GM23338 (cell line): ENCODE results near the gene ARID3A. TPM values are rescaled to one million over a fixed set of nuclear protein-coding genes. Genes with fewer than 3 reads are reported as not detected.

ENCODE experiments used
- ATAC-seq: fragments of 200-7000 bp; cut with Tn5 transposase; 3 replicates; pipeline ENCODE4 v1.9.1; 2020
- DNase-seq: peaks from one replicate; pipeline ENCODE4 v3.0.0-alpha.2; 2015; ENCODE audit warnings: low spot score
- H2AFZ ChIP-seq: fragments of 200-600 bp; sonication (generic); 2 replicates; pipeline ENCODE4 v1.8.0; 2016; ENCODE audit warnings: antibody characterized with exemption, mild to moderate bottlenecking, moderate library complexity
- H3F3A ChIP-seq: fragments of 200-600 bp; sonication (generic); replicated peaks from 2 replicates; pipeline ENCODE4 v1.8.0; 2017; ENCODE audit warnings: antibody characterized with exemption, mixed run types, low read depth
- H3K27ac ChIP-seq: fragments of 200-600 bp; sonication (generic); 2 replicates; pipeline ENCODE4 v1.6.1; 2016; ENCODE audit warnings: low read depth
- H3K27me3 ChIP-seq: fragments of 200-600 bp; sonication (generic); 2 replicates; pipeline ENCODE4 v1.8.0; 2016; ENCODE audit warnings: mild to moderate bottlenecking, mixed run types, moderate library complexity; ENCODE audit not compliant: insufficient read depth
- H3K36me3 ChIP-seq: fragments of 200-600 bp; sonication (generic); 2 replicates; pipeline ENCODE4 v1.8.0; 2016; ENCODE audit warnings: mild to moderate bottlenecking; ENCODE audit not compliant: insufficient read depth
- H3K4me1 ChIP-seq: fragments of 200-600 bp; sonication (generic); 2 replicates; pipeline ENCODE4 v1.8.0; 2016; ENCODE audit warnings: mild to moderate bottlenecking, moderate library complexity; ENCODE audit not compliant: insufficient read depth
- H3K4me2 ChIP-seq: fragments of 200-600 bp; sonication (generic); 2 replicates; pipeline ENCODE4 v1.7.1; 2017; ENCODE audit warnings: mixed run types
- H3K4me3 ChIP-seq: fragments of 200-600 bp; sonication (generic); 2 replicates; pipeline ENCODE4 v1.6.1; 2016; ENCODE audit warnings: mixed run types
- H3K79me2 ChIP-seq: fragments of 200-600 bp; sonication (generic); replicated peaks from 2 replicates; pipeline ENCODE4 v1.8.0; 2017; ENCODE audit warnings: mild to moderate bottlenecking; ENCODE audit not compliant: insufficient read depth
- H3K9me2 ChIP-seq: fragments of 200-600 bp; sonication (generic); 2 replicates; pipeline ENCODE4 v1.8.0; 2017; ENCODE audit not compliant: insufficient read depth
- H4K20me1 ChIP-seq: fragments of 200-600 bp; sonication (generic); replicated peaks from 2 replicates; pipeline ENCODE4 v1.8.0; 2017; ENCODE audit warnings: mild to moderate bottlenecking; ENCODE audit not compliant: insufficient read depth
- H3K27ac Mint-ChIP-seq: 2 replicates; pipeline ENCODE4 v1.8.0; 2020; ENCODE audit warnings: inconsistent platforms, mild to moderate bottlenecking, moderate library complexity, mixed read lengths
- H3K27me3 Mint-ChIP-seq: 3 replicates; pipeline ENCODE4 v1.8.0; 2022; ENCODE audit warnings: low read depth, mild to moderate bottlenecking, moderate library complexity, mixed read lengths, inconsistent platforms; ENCODE audit not compliant: insufficient read depth, poor library complexity
- H3K36me3 Mint-ChIP-seq: 3 replicates; pipeline ENCODE4 v1.8.0; 2021; ENCODE audit warnings: low read depth, mild to moderate bottlenecking, inconsistent platforms, moderate library complexity, mixed read lengths
- H3K4me1 Mint-ChIP-seq: 3 replicates; pipeline ENCODE4 v1.8.0; 2020; ENCODE audit warnings: mild to moderate bottlenecking, inconsistent platforms, mixed read lengths
- H3K4me3 Mint-ChIP-seq: 3 replicates; pipeline ENCODE4 v1.8.0; 2021; ENCODE audit warnings: moderate library complexity, mild to moderate bottlenecking, inconsistent platforms, mixed read lengths
- H3K9me3 Mint-ChIP-seq: 3 replicates; pipeline ENCODE4 v1.8.0; 2020; ENCODE audit warnings: moderate library complexity, mild to moderate bottlenecking, inconsistent platforms, mixed read lengths
- CREB1 ChIP-seq: fragments of 250-450 bp; sonication (Bioruptor Pico); IDR thresholded peaks from 2 replicates; pipeline ENCODE4 v1.5.0; 2020; ENCODE audit warnings: low read depth, mild to moderate bottlenecking, moderate library complexity
- EZH2 ChIP-seq: fragments of 200-600 bp; sonication (generic); IDR thresholded peaks from one replicate; pipeline ENCODE4 v1.8.0; 2017; ENCODE audit warnings: antibody characterized with exemption, mild to moderate bottlenecking, low read depth; ENCODE audit not compliant: unreplicated experiment
- EZH2phosphoT487 ChIP-seq: fragments of 200-600 bp; sonication (generic); IDR thresholded peaks from one replicate; pipeline ENCODE4 v1.8.1; 2018; ENCODE audit warnings: antibody characterized with exemption; ENCODE audit not compliant: unreplicated experiment
- JUNB ChIP-seq: IDR thresholded peaks from one replicate; pipeline ENCODE4 v1.6.1; 2016; ENCODE audit warnings: antibody characterized with exemption; ENCODE audit not compliant: unreplicated experiment
- NANOG ChIP-seq: IDR thresholded peaks from 2 replicates; pipeline ENCODE4 v1.6.1; 2016; ENCODE audit warnings: antibody characterized with exemption, borderline replicate concordance
- POLR2AphosphoS5 ChIP-seq: IDR thresholded peaks from 2 replicates; pipeline ENCODE4 v1.6.1; 2016; ENCODE audit warnings: antibody characterized with exemption, low read depth
- STAT1 ChIP-seq: IDR thresholded peaks from one replicate; pipeline ENCODE4 v1.6.1; 2016; ENCODE audit warnings: antibody characterized with exemption; ENCODE audit not compliant: unreplicated experiment
- ZNF114 ChIP-seq: fragments of 250-450 bp; sonication (Bioruptor Pico); IDR thresholded peaks from 2 replicates; pipeline ENCODE4 v1.5.0; 2020; ENCODE audit warnings: mild to moderate bottlenecking, moderate library complexity
- ZNF331 ChIP-seq: fragments of 250-450 bp; sonication (Bioruptor Pico); IDR thresholded peaks from 2 replicates; pipeline ENCODE4 v1.5.0; 2020; ENCODE audit warnings: low read depth, mild to moderate bottlenecking, moderate library complexity
- polyA plus RNA-seq: library from polyadenylated mRNA; unstranded; fragments of >200 nt; fragmentation: Nextera tagmentation; extraction: Ambion mirVana; gene quantifications from 2 replicates; pipeline ENCODE4 v1.2.1, GENCODE V29; 2016
- total RNA-seq: library from RNA; depleted of rRNA; stranded (reverse); fragments of >200 nt; shearing (Covaris generic); gene quantifications from 2 replicates; pipeline ENCODE4 v1.2.3, GENCODE V29; 2014
- TF ChIP-seq, protein P1 (sequence below): IDR thresholded peaks from 2 replicates; pipeline ENCODE4 v1.6.1; 2016; ENCODE audit warnings: antibody characterized with exemption
- TF ChIP-seq, protein P2 (sequence below): IDR thresholded peaks from one replicate; pipeline ENCODE4 v1.6.1; 2018; ENCODE audit warnings: antibody characterized with exemption; ENCODE audit not compliant: unreplicated experiment
- TF ChIP-seq, protein P3 (sequence below), 2 experiments: fragments of 200-600 bp in 1 of 2; sonication (generic) in 1 of 2; conservative IDR thresholded peaks; 2 replicates each; pipeline versions ENCODE4 v1.5.1 to v1.6.1; 2016 to 2017; ENCODE audit warnings: antibody characterized with exemption in 2 of 2, low read depth in 2 of 2, mild to moderate bottlenecking in 2 of 2, moderate library complexity in 1 of 2
- TF ChIP-seq, protein P4 (sequence below): fragments of 250-450 bp; sonication (Bioruptor Pico); IDR thresholded peaks from 2 replicates; pipeline ENCODE4 v1.5.0; 2020; ENCODE audit warnings: mild to moderate bottlenecking, moderate library complexity

ARID3A gene
- total and polyA plus RNA-seq, 2 experiments from 2014 or later = 33.6 to 51.6 TPM

DNA sequence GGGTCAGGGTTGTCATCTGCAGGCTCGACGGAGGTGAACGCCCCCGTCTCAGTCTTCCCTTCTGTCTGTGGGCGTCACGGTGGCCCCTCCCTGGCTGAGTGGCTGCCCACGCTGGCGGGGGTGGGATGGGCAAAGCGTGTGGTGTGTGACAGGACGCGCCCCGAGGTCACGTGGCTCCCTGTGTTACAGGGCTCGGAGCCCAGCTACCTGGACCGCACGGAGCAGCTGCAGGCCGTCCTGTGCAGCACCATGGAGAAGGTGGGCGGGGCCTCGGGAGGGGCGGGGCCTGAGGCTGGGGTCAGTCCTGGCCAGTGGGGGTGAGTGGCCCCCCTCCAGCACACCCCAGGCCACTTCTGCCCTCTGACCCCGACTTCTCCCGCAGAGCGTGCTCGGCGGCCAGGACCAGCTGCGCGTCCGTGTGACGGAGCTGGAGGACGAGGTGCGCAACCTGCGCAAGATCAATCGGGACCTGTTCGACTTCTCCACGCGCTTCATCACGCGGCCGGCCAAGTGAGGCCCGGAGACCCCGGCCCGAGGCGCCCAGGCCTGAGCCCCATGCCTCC, 68.1 kb downstream of the ARID3A start:
- H4K20me1 ChIP-seq = peaks cover 2% of the 10 kb centered on the region; the same call in 1 of the 2 replicates
- H3K27ac Mint-ChIP-seq = no peak overlapping the region
- no peaks in the 10 kb centered on the region for H3K4me1 ChIP-seq
- H3K79me2 ChIP-seq = no peaks in the 10 kb centered on the region
- no peak overlapping the region for H3K27ac ChIP-seq
- ATAC-seq (peak; percentile 6), DNase-seq (no peak)
- H3K4me3 ChIP-seq = no peak overlapping the region
- TF ChIP-seq POLR2AphosphoS5 (no peak), NANOG (no peak), ZNF331 (no peak), CREB1 (CRISPR knock-in tag) (no peak), STAT1 (no peak), EZH2phosphoT487 (no peak), JUNB (no peak), EZH2 (no peak), ZNF114 (no peak)
- TF ChIP-seq, protein P1, sequence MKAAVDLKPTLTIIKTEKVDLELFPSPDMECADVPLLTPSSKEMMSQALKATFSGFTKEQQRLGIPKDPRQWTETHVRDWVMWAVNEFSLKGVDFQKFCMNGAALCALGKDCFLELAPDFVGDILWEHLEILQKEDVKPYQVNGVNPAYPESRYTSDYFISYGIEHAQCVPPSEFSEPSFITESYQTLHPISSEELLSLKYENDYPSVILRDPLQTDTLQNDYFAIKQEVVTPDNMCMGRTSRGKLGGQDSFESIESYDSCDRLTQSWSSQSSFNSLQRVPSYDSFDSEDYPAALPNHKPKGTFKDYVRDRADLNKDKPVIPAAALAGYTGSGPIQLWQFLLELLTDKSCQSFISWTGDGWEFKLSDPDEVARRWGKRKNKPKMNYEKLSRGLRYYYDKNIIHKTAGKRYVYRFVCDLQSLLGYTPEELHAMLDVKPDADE = no peak
- TF ChIP-seq, protein P2, sequence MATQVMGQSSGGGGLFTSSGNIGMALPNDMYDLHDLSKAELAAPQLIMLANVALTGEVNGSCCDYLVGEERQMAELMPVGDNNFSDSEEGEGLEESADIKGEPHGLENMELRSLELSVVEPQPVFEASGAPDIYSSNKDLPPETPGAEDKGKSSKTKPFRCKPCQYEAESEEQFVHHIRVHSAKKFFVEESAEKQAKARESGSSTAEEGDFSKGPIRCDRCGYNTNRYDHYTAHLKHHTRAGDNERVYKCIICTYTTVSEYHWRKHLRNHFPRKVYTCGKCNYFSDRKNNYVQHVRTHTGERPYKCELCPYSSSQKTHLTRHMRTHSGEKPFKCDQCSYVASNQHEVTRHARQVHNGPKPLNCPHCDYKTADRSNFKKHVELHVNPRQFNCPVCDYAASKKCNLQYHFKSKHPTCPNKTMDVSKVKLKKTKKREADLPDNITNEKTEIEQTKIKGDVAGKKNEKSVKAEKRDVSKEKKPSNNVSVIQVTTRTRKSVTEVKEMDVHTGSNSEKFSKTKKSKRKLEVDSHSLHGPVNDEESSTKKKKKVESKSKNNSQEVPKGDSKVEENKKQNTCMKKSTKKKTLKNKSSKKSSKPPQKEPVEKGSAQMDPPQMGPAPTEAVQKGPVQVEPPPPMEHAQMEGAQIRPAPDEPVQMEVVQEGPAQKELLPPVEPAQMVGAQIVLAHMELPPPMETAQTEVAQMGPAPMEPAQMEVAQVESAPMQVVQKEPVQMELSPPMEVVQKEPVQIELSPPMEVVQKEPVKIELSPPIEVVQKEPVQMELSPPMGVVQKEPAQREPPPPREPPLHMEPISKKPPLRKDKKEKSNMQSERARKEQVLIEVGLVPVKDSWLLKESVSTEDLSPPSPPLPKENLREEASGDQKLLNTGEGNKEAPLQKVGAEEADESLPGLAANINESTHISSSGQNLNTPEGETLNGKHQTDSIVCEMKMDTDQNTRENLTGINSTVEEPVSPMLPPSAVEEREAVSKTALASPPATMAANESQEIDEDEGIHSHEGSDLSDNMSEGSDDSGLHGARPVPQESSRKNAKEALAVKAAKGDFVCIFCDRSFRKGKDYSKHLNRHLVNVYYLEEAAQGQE = no peak
- TF ChIP-seq, protein P3, sequence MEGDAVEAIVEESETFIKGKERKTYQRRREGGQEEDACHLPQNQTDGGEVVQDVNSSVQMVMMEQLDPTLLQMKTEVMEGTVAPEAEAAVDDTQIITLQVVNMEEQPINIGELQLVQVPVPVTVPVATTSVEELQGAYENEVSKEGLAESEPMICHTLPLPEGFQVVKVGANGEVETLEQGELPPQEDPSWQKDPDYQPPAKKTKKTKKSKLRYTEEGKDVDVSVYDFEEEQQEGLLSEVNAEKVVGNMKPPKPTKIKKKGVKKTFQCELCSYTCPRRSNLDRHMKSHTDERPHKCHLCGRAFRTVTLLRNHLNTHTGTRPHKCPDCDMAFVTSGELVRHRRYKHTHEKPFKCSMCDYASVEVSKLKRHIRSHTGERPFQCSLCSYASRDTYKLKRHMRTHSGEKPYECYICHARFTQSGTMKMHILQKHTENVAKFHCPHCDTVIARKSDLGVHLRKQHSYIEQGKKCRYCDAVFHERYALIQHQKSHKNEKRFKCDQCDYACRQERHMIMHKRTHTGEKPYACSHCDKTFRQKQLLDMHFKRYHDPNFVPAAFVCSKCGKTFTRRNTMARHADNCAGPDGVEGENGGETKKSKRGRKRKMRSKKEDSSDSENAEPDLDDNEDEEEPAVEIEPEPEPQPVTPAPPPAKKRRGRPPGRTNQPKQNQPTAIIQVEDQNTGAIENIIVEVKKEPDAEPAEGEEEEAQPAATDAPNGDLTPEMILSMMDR (conservative IDR thresholded peaks at IDR 0.05; ENCODE audit: low read depth in 2 of 2) = no peak
- TF ChIP-seq, protein P4, sequence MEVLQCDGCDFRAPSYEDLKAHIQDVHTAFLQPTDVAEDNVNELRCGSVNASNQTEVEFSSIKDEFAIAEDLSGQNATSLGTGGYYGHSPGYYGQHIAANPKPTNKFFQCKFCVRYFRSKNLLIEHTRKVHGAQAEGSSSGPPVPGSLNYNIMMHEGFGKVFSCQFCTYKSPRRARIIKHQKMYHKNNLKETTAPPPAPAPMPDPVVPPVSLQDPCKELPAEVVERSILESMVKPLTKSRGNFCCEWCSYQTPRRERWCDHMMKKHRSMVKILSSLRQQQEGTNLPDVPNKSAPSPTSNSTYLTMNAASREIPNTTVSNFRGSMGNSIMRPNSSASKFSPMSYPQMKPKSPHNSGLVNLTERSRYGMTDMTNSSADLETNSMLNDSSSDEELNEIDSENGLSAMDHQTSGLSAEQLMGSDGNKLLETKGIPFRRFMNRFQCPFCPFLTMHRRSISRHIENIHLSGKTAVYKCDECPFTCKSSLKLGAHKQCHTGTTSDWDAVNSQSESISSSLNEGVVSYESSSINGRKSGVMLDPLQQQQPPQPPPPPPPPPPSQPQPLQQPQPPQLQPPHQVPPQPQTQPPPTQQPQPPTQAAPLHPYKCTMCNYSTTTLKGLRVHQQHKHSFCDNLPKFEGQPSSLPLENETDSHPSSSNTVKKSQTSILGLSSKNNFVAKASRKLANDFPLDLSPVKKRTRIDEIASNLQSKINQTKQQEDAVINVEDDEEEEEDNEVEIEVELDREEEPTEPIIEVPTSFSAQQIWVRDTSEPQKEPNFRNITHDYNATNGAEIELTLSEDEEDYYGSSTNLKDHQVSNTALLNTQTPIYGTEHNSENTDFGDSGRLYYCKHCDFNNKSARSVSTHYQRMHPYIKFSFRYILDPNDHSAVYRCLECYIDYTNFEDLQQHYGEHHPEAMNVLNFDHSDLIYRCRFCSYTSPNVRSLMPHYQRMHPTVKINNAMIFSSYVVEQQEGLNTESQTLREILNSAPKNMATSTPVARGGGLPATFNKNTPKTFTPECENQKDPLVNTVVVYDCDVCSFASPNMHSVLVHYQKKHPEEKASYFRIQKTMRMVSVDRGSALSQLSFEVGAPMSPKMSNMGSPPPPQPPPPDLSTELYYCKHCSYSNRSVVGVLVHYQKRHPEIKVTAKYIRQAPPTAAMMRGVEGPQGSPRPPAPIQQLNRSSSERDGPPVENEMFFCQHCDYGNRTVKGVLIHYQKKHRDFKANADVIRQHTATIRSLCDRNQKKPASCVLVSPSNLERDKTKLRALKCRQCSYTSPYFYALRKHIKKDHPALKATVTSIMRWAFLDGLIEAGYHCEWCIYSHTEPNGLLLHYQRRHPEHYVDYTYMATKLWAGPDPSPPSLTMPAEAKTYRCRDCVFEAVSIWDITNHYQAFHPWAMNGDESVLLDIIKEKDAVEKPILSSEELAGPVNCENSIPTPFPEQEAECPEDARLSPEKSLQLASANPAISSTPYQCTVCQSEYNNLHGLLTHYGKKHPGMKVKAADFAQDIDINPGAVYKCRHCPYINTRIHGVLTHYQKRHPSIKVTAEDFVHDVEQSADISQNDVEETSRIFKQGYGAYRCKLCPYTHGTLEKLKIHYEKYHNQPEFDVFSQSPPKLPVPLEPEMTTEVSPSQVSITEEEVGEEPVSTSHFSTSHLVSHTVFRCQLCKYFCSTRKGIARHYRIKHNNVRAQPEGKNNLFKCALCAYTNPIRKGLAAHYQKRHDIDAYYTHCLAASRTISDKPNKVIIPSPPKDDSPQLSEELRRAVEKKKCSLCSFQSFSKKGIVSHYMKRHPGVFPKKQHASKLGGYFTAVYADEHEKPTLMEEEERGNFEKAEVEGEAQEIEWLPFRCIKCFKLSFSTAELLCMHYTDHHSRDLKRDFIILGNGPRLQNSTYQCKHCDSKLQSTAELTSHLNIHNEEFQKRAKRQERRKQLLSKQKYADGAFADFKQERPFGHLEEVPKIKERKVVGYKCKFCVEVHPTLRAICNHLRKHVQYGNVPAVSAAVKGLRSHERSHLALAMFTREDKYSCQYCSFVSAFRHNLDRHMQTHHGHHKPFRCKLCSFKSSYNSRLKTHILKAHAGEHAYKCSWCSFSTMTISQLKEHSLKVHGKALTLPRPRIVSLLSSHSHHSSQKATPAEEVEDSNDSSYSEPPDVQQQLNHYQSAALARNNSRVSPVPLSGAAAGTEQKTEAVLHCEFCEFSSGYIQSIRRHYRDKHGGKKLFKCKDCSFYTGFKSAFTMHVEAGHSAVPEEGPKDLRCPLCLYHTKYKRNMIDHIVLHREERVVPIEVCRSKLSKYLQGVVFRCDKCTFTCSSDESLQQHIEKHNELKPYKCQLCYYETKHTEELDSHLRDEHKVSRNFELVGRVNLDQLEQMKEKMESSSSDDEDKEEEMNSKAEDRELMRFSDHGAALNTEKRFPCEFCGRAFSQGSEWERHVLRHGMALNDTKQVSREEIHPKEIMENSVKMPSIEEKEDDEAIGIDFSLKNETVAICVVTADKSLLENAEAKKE (CRISPR knock-in tag) = no peak
- H3K9me2 ChIP-seq = no peaks in the 10 kb centered on the region
- peaks cover 27% of the 10 kb centered on the region for H3F3A ChIP-seq
- H3K9me3 Mint-ChIP-seq = no peaks in the 10 kb centered on the region
- peaks cover under 1% of the 10 kb centered on the region; the same call in 2 of the 3 replicates for H3K4me1 Mint-ChIP-seq
- peaks cover 29% of the 10 kb centered on the region for H3K27me3 Mint-ChIP-seq
- H2AFZ ChIP-seq = no peak overlapping the region
- H3K4me3 Mint-ChIP-seq = no peak overlapping the region
- no peak overlapping the region for H3K4me2 ChIP-seq
- H3K36me3 ChIP-seq = no peaks in the 10 kb centered on the region; the same call in 1 of the 2 replicates
- peaks cover 20% of the 10 kb centered on the region for H3K27me3 ChIP-seq
- peaks cover 13% of the 10 kb centered on the region for H3K36me3 Mint-ChIP-seq
